OCI-LY3 (cell line): Measurements from ENCODE around the gene IQGAP2.

Experiments used
- CTCF ChIP-seq: fragments of 200-600, 300-600 bp; sonication (generic); IDR thresholded peaks from 2 replicates; pipeline ENCODE4 v1.5.1; 2014; ENCODE audit warnings: antibody characterized with exemption, low read length, low read depth
- EZH2phosphoT487 ChIP-seq: fragments of 200-600 bp; shearing (Covaris generic); IDR thresholded peaks from 2 replicates; pipeline ENCODE4 v1.6.1; 2018; ENCODE audit warnings: antibody characterized with exemption, mixed run types, low read depth

GRCh38 chr5:76616206-76616605 lies 213.1 kb downstream of the IQGAP2 start:
- TF ChIP-seq CTCF (no peak), EZH2phosphoT487 (no peak)
